Stimulated activated CD8-positive, alpha-beta memory T cell treated with anti-CD3 and anti-CD28 coated beads, Interleukin-4, amount 100 ng/mL, for 48 hours (primary cell): ENCODE results near the gene HSPD1.

Source experiments
- DNase-seq: peaks from one replicate; pipeline ENCODE4 v3.0.0-alpha.2; 2020

The HSPD1 gene

GRCh38 chr2:197499594-197500502, at the start of gene HSPD1, which contains the start of gene HSPE1:
TSS of gene HSPD1 (minus strand) at chr2:197499840. CDS start at chr2:197498848, 992 bp downstream.
TSS of gene HSPE1 (plus strand) at chr2:197500379. CDS start at chr2:197500437, 58 bp downstream.
- peak; percentile 98 for DNase-seq

GRCh38 chr2:197548582-197548981, 48.9 kb upstream of the HSPD1 start:
- no peak for DNase-seq

- DNase-seq, result no peak
These were observed 47.7 kb upstream of the HSPD1 start for GRCh38 chr2:197547163-197547900.

GRCh38 chr2:197543206-197543605, 43.6 kb upstream of the HSPD1 start:
- no peak for DNase-seq

GRCh38 chr2:197539734-197540133, 40.1 kb upstream of the HSPD1 start:
- no peak for DNase-seq

- DNase-seq, result no peak
These were observed 38.8 kb upstream of the HSPD1 start for GRCh38 chr2:197538412-197538811.

GRCh38 chr2:197517150-197517549, 17.5 kb upstream of the HSPD1 start:
- no peak for DNase-seq

GRCh38 chr2:197516393-197516761, 16.7 kb upstream of the HSPD1 start:
- DNase-seq, result peak; percentile 46

- peak; percentile 96 for DNase-seq
These were observed 16.2 kb upstream of the HSPD1 start, which contains the start of gene MOB4 for GRCh38 chr2:197515739-197516392. TSS of gene MOB4 (plus strand) at chr2:197516066. CDS start at chr2:197516087, 21 bp downstream.

GRCh38 chr2:197515315-197515738, 15.7 kb upstream of the HSPD1 start:
- DNase-seq, result no peak

- no peak for DNase-seq
These were observed 15.1 kb upstream of the HSPD1 start for GRCh38 chr2:197514754-197515153.

GRCh38 chr2:197513915-197514314, 14.3 kb upstream of the HSPD1 start:
- DNase-seq, result no peak

GRCh38 chr2:197506658-197507057, 7.0 kb upstream of the HSPD1 start:
- DNase-seq, result no peak

- no peak for DNase-seq
These were observed 4.9 kb upstream of the HSPD1 start for GRCh38 chr2:197504512-197504911.

- DNase-seq, result no peak
These were observed 4.4 kb upstream of the HSPD1 start for GRCh38 chr2:197504000-197504399.

- DNase-seq, result no peak
These were observed 3.0 kb upstream of the HSPD1 start for GRCh38 chr2:197502685-197503084.

GRCh38 chr2:197502201-197502600, 2.6 kb upstream of the HSPD1 start:
- no peak for DNase-seq

GRCh38 chr2:197500503-197501131, 977 bp upstream of the HSPD1 start:
- DNase-seq, result no peak

GRCh38 chr2:197498937-197499593, 575 bp downstream of the HSPD1 start:
- DNase-seq, result peak; percentile 64

- DNase-seq, result no peak
These were observed 1.3 kb downstream of the HSPD1 start for GRCh38 chr2:197498235-197498936.

GRCh38 chr2:197497326-197497725, 2.3 kb downstream of the HSPD1 start:
- DNase-seq, result no peak
